Measurements from ENCODE around the gene SURF2.

GRCh38 chr9:133403766-133404453 is 47.6 kb downstream of the SURF2 start:
- no peak for TF ChIP-seq POLR2A (IDR thresholded peaks at IDR 0.05)
- peak; percentile 38 for TF ChIP-seq POLR2AphosphoS5 (IDR thresholded peaks at IDR 0.05)
